ENCODE measurements around the gene SIRPA.

Gene SIRPA

GRCh38 chr20:1870792-1871550, 24.2 kb upstream of the SIRPA start:
- DNase-seq: peak in 1 of 2 donors; percentile 27

- no peak for DNase-seq
Observed at GRCh38 chr20:1871807-1872458, 23.3 kb upstream of the SIRPA start.

- DNase-seq: no peak
Observed at GRCh38 chr20:1872459-1873097, 22.6 kb upstream of the SIRPA start.

- DNase-seq: no peak
Observed at GRCh38 chr20:1874450-1875182, 20.6 kb upstream of the SIRPA start.

GRCh38 chr20:1875183-1875554, 20.0 kb upstream of the SIRPA start:
- no peak for DNase-seq

- no peak for DNase-seq
Observed at GRCh38 chr20:1875762-1876161, 19.4 kb upstream of the SIRPA start.

- no peak for DNase-seq
Observed at GRCh38 chr20:1876217-1876921, 18.8 kb upstream of the SIRPA start.

- DNase-seq: no peak
Observed at GRCh38 chr20:1876975-1877608, 18.1 kb upstream of the SIRPA start.

GRCh38 chr20:1877609-1878200, 17.5 kb upstream of the SIRPA start:
- no peak for DNase-seq

GRCh38 chr20:1879369-1879768, 15.8 kb upstream of the SIRPA start:
- DNase-seq: no peak

GRCh38 chr20:1879934-1880333, 15.3 kb upstream of the SIRPA start:
- DNase-seq: no peak

GRCh38 chr20:1880529-1881239, 14.5 kb upstream of the SIRPA start:
- DNase-seq: no peak

- no peak for DNase-seq
Observed at GRCh38 chr20:1881240-1881835, 13.9 kb upstream of the SIRPA start.

- DNase-seq: no peak
Observed at GRCh38 chr20:1882026-1882425, 13.2 kb upstream of the SIRPA start.

- DNase-seq: no peak
Observed at GRCh38 chr20:1883986-1884385, 11.2 kb upstream of the SIRPA start.

- DNase-seq: no peak
Observed at GRCh38 chr20:1885254-1885653, 10.0 kb upstream of the SIRPA start.

- no peak for DNase-seq
Observed at GRCh38 chr20:1885940-1886693, 9.1 kb upstream of the SIRPA start.

GRCh38 chr20:1887321-1887720, 7.9 kb upstream of the SIRPA start:
- no peak for DNase-seq

GRCh38 chr20:1887756-1888155, 7.5 kb upstream of the SIRPA start:
- no peak for DNase-seq

Measured in bone marrow (tissue), 2 donors.